CD4-positive, alpha-beta T cell (primary cell): ENCODE data around the gene FIZ1. TPM values are rescaled to one million over a fixed set of nuclear protein-coding genes. Genes with fewer than 3 reads are reported as not detected.
A peak's percentile ranks its signal among the peaks of the same experiment; 100 is the strongest.

Source experiments
- ATAC-seq: fragments of 200-7000 bp; cut with Tn5 transposase; one replicate; pipeline ENCODE4 v1.10.0; 2022; ENCODE audit warnings: mild to moderate bottlenecking; ENCODE audit not compliant: poor library complexity
- CTCF ChIA-PET: fragments of 350-600 bp; sonication (Branson Sonifier 250); formaldehyde crosslinking; loops from one replicate; lab custom pipeline; 2021; ENCODE audit warnings: antibody characterized with exemption, inconsistent platforms; lab: Charles Lee
- POLR2A ChIA-PET: fragments of 350-600 bp; sonication (Branson Sonifier 250); formaldehyde crosslinking; loops from one replicate; lab custom pipeline; 2021; ENCODE audit warnings: antibody characterized with exemption, inconsistent platforms; lab: Charles Lee
- DNase-seq, 14 experiments: peaks; one replicate each; pipeline ENCODE4 v3.0.0-alpha.2; 2013 to 2020; ENCODE audit warnings: mixed read lengths in 2 of 14
- H3K27ac ChIP-seq, 2 donors: one replicate each; pipeline versions ENCODE4 v1.5.1 to v1.7.0; 2013; ENCODE audit warnings: low read length in 2 of 2, low read depth in 1 of 2, mild to moderate bottlenecking in 1 of 2
- H3K27me3 ChIP-seq, 2 experiments: 1 replicate in 1 of 2; 2 replicates in 1 of 2; pipeline versions ENCODE4 v1.6.1 to v1.7.0; 2013; ENCODE audit warnings: low read length in 2 of 2, control low read depth in 1 of 2, mild to moderate bottlenecking in 1 of 2, moderate library complexity in 1 of 2; ENCODE audit not compliant: insufficient read depth in 2 of 2, control insufficient read depth in 1 of 2
- H3K36me3 ChIP-seq: one replicate; pipeline ENCODE4 v1.6.1; 2013; ENCODE audit warnings: low read length, control low read depth; ENCODE audit not compliant: insufficient read depth
- H3K4me1 ChIP-seq: one replicate; pipeline ENCODE4 v1.6.1; 2013; ENCODE audit warnings: low read length, control low read depth; ENCODE audit not compliant: insufficient read depth
- H3K4me3 ChIP-seq: one replicate; pipeline ENCODE4 v1.5.1; 2013; ENCODE audit warnings: mild to moderate bottlenecking, low read length, moderate library complexity
- H3K9me3 ChIP-seq, 2 experiments: 1 replicate in 1 of 2; 2 replicates in 1 of 2; pipeline versions ENCODE4 v1.6.1 to v1.7.0; 2013; ENCODE audit warnings: low read length in 2 of 2, mild to moderate bottlenecking in 2 of 2, control low read depth in 1 of 2, moderate library complexity in 1 of 2; ENCODE audit not compliant: control insufficient read depth in 1 of 2, insufficient read depth in 1 of 2
- H3K27ac Mint-ChIP-seq: one replicate; pipeline ENCODE4 v1.8.0; 2020; ENCODE audit warnings: mixed read lengths
- H3K27me3 Mint-ChIP-seq: one replicate; pipeline ENCODE4 v1.8.0; 2021; ENCODE audit warnings: mixed read lengths
- H3K36me3 Mint-ChIP-seq: one replicate; pipeline ENCODE4 v1.8.0; 2021; ENCODE audit warnings: low read depth, mixed read lengths
- H3K4me1 Mint-ChIP-seq: one replicate; pipeline ENCODE4 v1.8.0; 2021; ENCODE audit warnings: low read depth, mixed read lengths
- H3K4me3 Mint-ChIP-seq: one replicate; pipeline ENCODE4 v1.8.0; 2020; ENCODE audit warnings: mild to moderate bottlenecking, mixed read lengths
- H3K9me3 Mint-ChIP-seq: one replicate; pipeline ENCODE4 v1.8.0; 2020; ENCODE audit warnings: mixed read lengths
- CTCF ChIP-seq: fragments of 200-600 bp; IDR thresholded peaks from one replicate; pipeline ENCODE4 v1.8.0; 2022; ENCODE audit warnings: antibody characterized with exemption, mild to moderate bottlenecking
- intact Hi-C, 2 experiments: fragments of 100-400 bp; cut with DNase I in 1 of 2; cut with micrococcal nuclease in 1 of 2; formaldehyde crosslinking; loops; one replicate each; pipeline versions ENCODE4 v1.15.1 to v1.9.0; 2023 to 2025; cut with DNase I, micrococcal nuclease
- total RNA-seq, 174 experiments: library from RNA in 2 of 174; stranded (reverse) in 2 of 174; gene quantifications; one replicate each; pipeline ENCODE4 v1.2.3 and lab custom pipeline; 2021 to 2026

FIZ1 gene
- total RNA-seq, 2 experiments from 2014 or later, result 5.5 to 7.3 TPM

GRCh38 chr19:55641426-55642152 lies 42.3 kb upstream of the FIZ1 start:
- peak overlapping the region; percentile 42 to 78 for H3K27ac ChIP-seq
- peaks cover 0 to 5% of the 10 kb centered on the region in 2 experiments for H3K9me3 ChIP-seq
- CTCF ChIA-PET, result interaction anchor here (0.7 to 1.9 kb wide), 3 partner anchors 9 to 11 kb away, joined by 3 to 16 read pairs (median 16); no protein-coding TSS in a partner anchor
- intact Hi-C loops, result loop anchor here in 1 of 2 experiments (5.0 kb wide), 2 partner anchors 44 to 254 kb away; partner anchors contain the start of genes FIZ1 and RPL28
- peak overlapping the region; percentile 78 for H3K4me3 ChIP-seq
- Mint-ChIP-seq H3K4me1 (peaks cover 60% of the 10 kb centered on the region), H3K27me3 (no peaks in the 10 kb centered on the region), H3K4me3 (peak overlapping the region; percentile 86), H3K9me3 (peaks cover 3% of the 10 kb centered on the region), H3K36me3 (peaks cover 26% of the 10 kb centered on the region), H3K27ac (peak overlapping the region; percentile 74)
- no peak for TF ChIP-seq CTCF
- ATAC-seq (peak; percentile 6), DNase-seq (peak in 5 of 14 experiments; percentile 28 to 72 (median 50))
- H3K4me1 ChIP-seq, result peaks cover 79% of the 10 kb centered on the region
- POLR2A ChIA-PET, result interaction anchor here (0.6 to 3.0 kb wide), 9 partner anchors 9 to 386 kb away, joined by 3 to 30 read pairs (median 14); partner anchors contain the start of genes FIZ1, U2AF2, ZNF524 and ZNF784
- H3K27me3 ChIP-seq, result no peaks in the 10 kb centered on the region
- H3K36me3 ChIP-seq, result peaks cover 15% of the 10 kb centered on the region

- CTCF ChIA-PET, result interaction anchor here (0.7 to 5.0 kb wide), 6 partner anchors 9 to 137 kb away, joined by 3 to 29 read pairs (median 8); partner anchors contain the start of genes U2AF2, ZNF784 and ZNF865
- Histone ChIP-seq H3K4me1 (peaks cover 86% of the 10 kb centered on the region), H3K9me3 (peaks cover 0 to 5% of the 10 kb centered on the region in 2 experiments), H3K4me3 (peak within 1 kb of the TSS; percentile 78), H3K36me3 (peaks cover 15% of the 10 kb centered on the region), H3K27me3 (no peaks in the 10 kb centered on the region), H3K27ac (peak within 1 kb of the TSS; percentile 76 to 78)
- DNase-seq, result peak in 11 of 14 experiments; percentile 34 to 78 (median 55)
- TF ChIP-seq CTCF, result no peak
- H3K27ac Mint-ChIP-seq, result peak within 1 kb of the TSS; percentile 84
- peaks cover 68% of the 10 kb centered on the region for H3K4me1 Mint-ChIP-seq
- no peaks in the 10 kb centered on the region for H3K27me3 Mint-ChIP-seq
- ATAC-seq, result peak; percentile 7
- POLR2A ChIA-PET, result interaction anchor here (0.6 to 2.0 kb wide), 6 partner anchors 9 to 53 kb away, joined by 3 to 13 read pairs (median 6); partner anchors contain the start of genes FIZ1, U2AF2, ZNF524 and ZNF784
- H3K9me3 Mint-ChIP-seq, result peaks cover 3% of the 10 kb centered on the region
- intact Hi-C loops, result loop anchor here in 1 of 2 experiments (1.0 to 5.0 kb wide), 3 partner anchors 8 to 254 kb away; partner anchors contain the start of genes FIZ1 and RPL28
- peaks cover 34% of the 10 kb centered on the region for H3K36me3 Mint-ChIP-seq
- peak within 1 kb of the TSS; percentile 86 for H3K4me3 Mint-ChIP-seq
Measured at GRCh38 chr19:55640577-55641425, 41.5 kb upstream of the FIZ1 start, which contains the start of gene ZNF580. TSS of gene ZNF580 (plus strand) at chr19:55641002. CDS start at chr19:55642509, 1,507 bp downstream.
